SIG-M5 (cell line): ENCODE results near the gene MAP3K5.
A peak's percentile ranks its signal among the peaks of the same experiment; 100 is the strongest.
"Not testable (repeated sequence)": the region's sequence is repeated elsewhere in the genome, so short reads cannot be mapped to it uniquely, and the experiment has no call there.

Experiments
- DNase-seq: peaks from one replicate; lab custom pipeline; 2025; lab: John Stamatoyannopoulos, UW

Gene MAP3K5

GRCh38 chr6:136792410-136793262 is at the start of gene MAP3K5:
MAP3K5 (minus strand) TSS chr6:136792477; CDS start chr6:136792157, 320 bp downstream.
- DNase-seq = peak; percentile 35

- no peak for DNase-seq
These were observed 48.2 kb upstream of the MAP3K5 start for GRCh38 chr6:136840276-136841001.

GRCh38 chr6:136831873-136832562 is 39.7 kb upstream of the MAP3K5 start:
- no peak for DNase-seq

GRCh38 chr6:136826216-136826615 is 33.9 kb upstream of the MAP3K5 start:
- DNase-seq = no peak

GRCh38 chr6:136823128-136823660 is 30.9 kb upstream of the MAP3K5 start:
- no peak for DNase-seq

GRCh38 chr6:136822376-136823127 is 30.3 kb upstream of the MAP3K5 start, which contains the start of gene PEX7:
PEX7 (plus strand) TSS chr6:136822592; CDS start chr6:136822666, 74 bp downstream.
- peak; percentile 24 for DNase-seq

- DNase-seq = no peak
These were observed 29.7 kb upstream of the MAP3K5 start for GRCh38 chr6:136822046-136822375.

- DNase-seq = no peak
These were observed 28.3 kb upstream of the MAP3K5 start for GRCh38 chr6:136820561-136820960.

GRCh38 chr6:136816656-136817055 is 24.4 kb upstream of the MAP3K5 start:
- no peak for DNase-seq

GRCh38 chr6:136815608-136816007 is 23.3 kb upstream of the MAP3K5 start:
- DNase-seq = not testable (repeated sequence)

- no peak for DNase-seq
These were observed 19.9 kb upstream of the MAP3K5 start for GRCh38 chr6:136812174-136812573.

GRCh38 chr6:136811272-136811671 is 19.0 kb upstream of the MAP3K5 start:
- DNase-seq = no peak

GRCh38 chr6:136809091-136809860 is 17.0 kb upstream of the MAP3K5 start:
- DNase-seq = no peak

GRCh38 chr6:136803608-136804007 is 11.3 kb upstream of the MAP3K5 start:
- no peak for DNase-seq

GRCh38 chr6:136801581-136801980 is 9.3 kb upstream of the MAP3K5 start:
- DNase-seq = no peak

- DNase-seq = no peak
These were observed 5.8 kb upstream of the MAP3K5 start for GRCh38 chr6:136798044-136798443.

- DNase-seq = no peak
These were observed 3.7 kb upstream of the MAP3K5 start for GRCh38 chr6:136795996-136796395.

GRCh38 chr6:136795386-136795785 is 3.1 kb upstream of the MAP3K5 start:
- DNase-seq = no peak

- no peak for DNase-seq
These were observed 1.1 kb upstream of the MAP3K5 start for GRCh38 chr6:136793363-136793762.

- no peak for DNase-seq
These were observed 225 bp downstream of the MAP3K5 start for GRCh38 chr6:136792095-136792409.
